Measurements from ENCODE around the gene CUL4A. TPM values are rescaled to one million over a fixed set of nuclear protein-coding genes. Genes with fewer than 3 reads are reported as not detected.
"Not testable (repeated sequence)": the region's sequence is repeated elsewhere in the genome, so short reads cannot be mapped to it uniquely, and the experiment has no call there.

Gene CUL4A
- total and polyA plus RNA-seq, 2 donors (not counting 1 experiment from before 2014, with no cell fraction given), result 107 to 126 TPM

DNA sequence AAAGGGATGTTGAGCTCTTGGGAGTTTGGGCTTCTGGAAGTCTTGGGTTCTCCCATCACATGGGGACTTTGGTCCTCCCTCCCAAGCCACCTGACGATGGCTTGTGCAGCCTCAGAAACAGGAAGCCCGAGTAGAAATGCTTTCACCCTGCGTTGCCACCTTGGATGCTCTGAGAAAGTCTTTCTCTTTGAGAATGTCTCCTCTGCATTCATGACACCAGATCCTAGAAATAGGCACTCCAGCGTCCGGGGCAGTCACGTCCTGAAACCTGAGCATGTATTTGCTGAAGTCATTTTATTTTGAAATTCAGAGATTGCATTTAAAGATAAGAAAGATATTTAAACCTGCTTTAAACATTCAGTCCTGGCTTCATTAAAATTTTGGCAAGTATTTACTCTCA lies 34.4 kb downstream of the CUL4A start:
- H3K9me3 ChIP-seq (ENCODE audit: control insufficient read depth, insufficient read depth, low read depth, low read length), result no peaks in the 10 kb centered on the region
- no peak overlapping the region for H3K27ac ChIP-seq (ENCODE audit: insufficient read depth, low read length)
- no peaks in the 10 kb centered on the region for H3K27me3 ChIP-seq (ENCODE audit: control insufficient read depth, insufficient read depth, low read length)
- H4K20me1 ChIP-seq (ENCODE audit: control insufficient read depth, extremely low read depth, insufficient read depth, low read length), result no peaks in the 10 kb centered on the region
- H3K4me2 ChIP-seq (ENCODE audit: extremely low read depth, insufficient read depth, low read length), result no peak overlapping the region
- H2AFZ ChIP-seq (ENCODE audit: low read length), result no peak overlapping the region
- H3K9ac ChIP-seq (ENCODE audit: insufficient read depth, low read length), result no peak overlapping the region
- DNase-seq (ENCODE audit: low read depth in 2 of 2), result no peak
- H3K36me3 ChIP-seq (ENCODE audit: control insufficient read depth, insufficient read depth, low read length), result peaks cover 34% of the 10 kb centered on the region
- H3K79me2 ChIP-seq (ENCODE audit: control insufficient read depth, insufficient read depth, low read length), result no peaks in the 10 kb centered on the region
- no peak overlapping the region for H3K4me3 ChIP-seq (replicated peaks in 1 of 4; ENCODE audit: control extremely low read depth in 1 of 4, insufficient read depth in 1 of 4, low read depth in 3 of 4, low read length in 4 of 4)
- no peaks in the 10 kb centered on the region for H3K4me1 ChIP-seq (ENCODE audit: control insufficient read depth, extremely low read depth, insufficient read depth, low read length)
- TF ChIP-seq, protein P1, sequence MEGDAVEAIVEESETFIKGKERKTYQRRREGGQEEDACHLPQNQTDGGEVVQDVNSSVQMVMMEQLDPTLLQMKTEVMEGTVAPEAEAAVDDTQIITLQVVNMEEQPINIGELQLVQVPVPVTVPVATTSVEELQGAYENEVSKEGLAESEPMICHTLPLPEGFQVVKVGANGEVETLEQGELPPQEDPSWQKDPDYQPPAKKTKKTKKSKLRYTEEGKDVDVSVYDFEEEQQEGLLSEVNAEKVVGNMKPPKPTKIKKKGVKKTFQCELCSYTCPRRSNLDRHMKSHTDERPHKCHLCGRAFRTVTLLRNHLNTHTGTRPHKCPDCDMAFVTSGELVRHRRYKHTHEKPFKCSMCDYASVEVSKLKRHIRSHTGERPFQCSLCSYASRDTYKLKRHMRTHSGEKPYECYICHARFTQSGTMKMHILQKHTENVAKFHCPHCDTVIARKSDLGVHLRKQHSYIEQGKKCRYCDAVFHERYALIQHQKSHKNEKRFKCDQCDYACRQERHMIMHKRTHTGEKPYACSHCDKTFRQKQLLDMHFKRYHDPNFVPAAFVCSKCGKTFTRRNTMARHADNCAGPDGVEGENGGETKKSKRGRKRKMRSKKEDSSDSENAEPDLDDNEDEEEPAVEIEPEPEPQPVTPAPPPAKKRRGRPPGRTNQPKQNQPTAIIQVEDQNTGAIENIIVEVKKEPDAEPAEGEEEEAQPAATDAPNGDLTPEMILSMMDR (conservative IDR thresholded peaks at IDR 0.05 in 1 of 2, IDR thresholded peaks at IDR 0.05 in 1 of 2; ENCODE audit: low read depth in 1 of 2, low read length in 2 of 2), result no peak
- TF ChIP-seq EZH2 (IDR thresholded peaks at IDR 0.05; ENCODE audit: low read length, missing control alignments), result no peak

DNA sequence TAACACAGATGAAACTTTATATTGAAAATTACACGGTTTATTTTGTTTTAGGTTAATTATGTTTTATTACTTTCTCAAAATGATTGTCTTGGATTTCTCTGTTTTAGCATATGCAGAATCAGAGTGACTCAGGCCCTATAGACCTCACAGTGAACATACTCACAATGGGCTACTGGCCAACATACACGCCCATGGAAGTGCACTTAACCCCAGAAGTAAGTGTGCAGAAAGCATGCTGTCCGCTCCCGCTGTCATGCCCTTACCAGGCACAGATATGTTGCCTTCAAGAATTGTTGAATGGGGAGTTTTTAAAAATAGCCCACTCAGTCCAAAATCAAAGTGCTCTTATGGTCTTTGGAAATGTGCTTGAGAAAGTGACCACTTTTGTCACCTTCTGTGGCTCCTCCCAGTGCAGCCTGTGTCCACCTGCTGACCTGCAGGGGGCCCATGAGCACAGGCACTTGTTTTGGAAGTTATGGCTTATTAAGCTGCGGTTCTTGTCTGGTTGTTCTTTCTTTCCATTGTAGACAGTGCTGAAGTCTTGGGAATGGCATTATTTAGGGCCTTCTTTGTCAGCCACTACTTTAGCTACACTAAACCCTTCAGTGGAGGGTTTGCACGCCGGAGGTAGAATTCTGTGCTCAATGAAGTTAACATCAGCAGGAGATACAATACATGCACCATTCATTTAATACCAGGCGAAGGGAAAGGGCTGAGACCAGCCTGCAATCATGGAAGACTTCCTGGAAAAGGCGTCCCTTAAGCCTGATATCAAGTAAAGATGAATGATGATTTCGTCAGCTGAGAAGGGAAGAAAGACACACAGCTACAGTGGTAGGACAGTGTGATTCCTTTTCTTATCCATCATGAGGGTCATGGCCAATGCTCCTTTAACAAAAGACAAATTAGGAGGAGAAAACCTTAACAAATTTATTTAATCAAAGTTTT lies 36.7 kb downstream of the CUL4A start:
- no peaks in the 10 kb centered on the region for H4K20me1 ChIP-seq (ENCODE audit: control insufficient read depth, extremely low read depth, insufficient read depth, low read length)
- no peak overlapping the region for H3K4me3 ChIP-seq (replicated peaks in 1 of 4; ENCODE audit: control extremely low read depth in 1 of 4, insufficient read depth in 1 of 4, low read depth in 3 of 4, low read length in 4 of 4)
- DNase-seq (ENCODE audit: low read depth in 2 of 2), result peak in 1 of 2 donors; percentile 7
- H3K79me2 ChIP-seq (ENCODE audit: control insufficient read depth, insufficient read depth, low read length), result no peaks in the 10 kb centered on the region
- no peak overlapping the region for H3K4me2 ChIP-seq (ENCODE audit: extremely low read depth, insufficient read depth, low read length)
- H3K9ac ChIP-seq (ENCODE audit: insufficient read depth, low read length), result no peak overlapping the region
- H3K9me3 ChIP-seq (ENCODE audit: control insufficient read depth, insufficient read depth, low read depth, low read length), result no peaks in the 10 kb centered on the region
- TF ChIP-seq, protein P1 (conservative IDR thresholded peaks at IDR 0.05 in 1 of 2, IDR thresholded peaks at IDR 0.05 in 1 of 2; ENCODE audit: low read depth in 1 of 2, low read length in 2 of 2), result peak; percentile 9 to 30
- no peak for TF ChIP-seq EZH2 (IDR thresholded peaks at IDR 0.05; ENCODE audit: low read length, missing control alignments)
- H2AFZ ChIP-seq (ENCODE audit: low read length), result no peak overlapping the region
- no peaks in the 10 kb centered on the region for H3K27me3 ChIP-seq (ENCODE audit: control insufficient read depth, insufficient read depth, low read length)
- no peak overlapping the region for H3K27ac ChIP-seq (ENCODE audit: insufficient read depth, low read length)
- peaks cover 29% of the 10 kb centered on the region for H3K36me3 ChIP-seq (ENCODE audit: control insufficient read depth, insufficient read depth, low read length)
- no peaks in the 10 kb centered on the region for H3K4me1 ChIP-seq (ENCODE audit: control insufficient read depth, extremely low read depth, insufficient read depth, low read length)

DNA sequence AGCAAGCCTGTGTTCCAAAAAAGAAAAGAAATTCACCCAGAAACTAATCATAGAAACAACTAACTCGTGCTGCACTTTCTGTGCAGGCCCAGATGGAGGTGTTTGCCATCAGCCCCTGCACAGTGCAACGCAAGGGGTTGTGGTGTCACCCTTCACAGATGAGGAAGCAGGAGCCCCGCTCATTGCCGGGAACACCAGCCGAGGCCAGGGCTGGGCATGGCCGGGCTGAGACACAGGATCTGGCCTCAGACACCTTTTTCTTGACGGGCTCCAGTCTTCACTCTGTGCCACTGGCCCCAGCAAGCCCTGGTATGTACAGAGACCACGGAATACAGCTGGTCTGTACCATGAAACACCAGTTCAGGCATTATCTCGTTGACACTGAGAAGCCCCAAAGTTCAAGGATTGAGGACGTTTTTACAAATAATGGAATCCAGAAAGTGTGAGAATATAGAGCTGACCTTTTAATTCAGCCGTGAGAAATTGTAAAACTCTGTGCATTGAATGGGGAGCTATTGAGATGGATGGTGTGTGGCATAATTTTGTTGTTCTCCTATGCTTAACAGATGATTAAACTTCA lies 43.2 kb downstream of the CUL4A start:
- Histone ChIP-seq H3K4me3 (replicated peaks in 1 of 4; ENCODE audit: control extremely low read depth in 1 of 4, insufficient read depth in 1 of 4, low read depth in 3 of 4, low read length in 4 of 4) (no peak overlapping the region), H3K27me3 (ENCODE audit: control insufficient read depth, insufficient read depth, low read length) (no peaks in the 10 kb centered on the region), H3K79me2 (ENCODE audit: control insufficient read depth, insufficient read depth, low read length) (no peaks in the 10 kb centered on the region), H3K27ac (ENCODE audit: insufficient read depth, low read length) (no peak overlapping the region), H4K20me1 (ENCODE audit: control insufficient read depth, extremely low read depth, insufficient read depth, low read length) (no peaks in the 10 kb centered on the region), H3K4me1 (ENCODE audit: control insufficient read depth, extremely low read depth, insufficient read depth, low read length) (no peaks in the 10 kb centered on the region), H3K36me3 (ENCODE audit: control insufficient read depth, insufficient read depth, low read length) (peaks cover 19% of the 10 kb centered on the region), H2AFZ (ENCODE audit: low read length) (no peak overlapping the region), H3K9me3 (ENCODE audit: control insufficient read depth, insufficient read depth, low read depth, low read length) (no peaks in the 10 kb centered on the region), H3K9ac (ENCODE audit: insufficient read depth, low read length) (no peak overlapping the region), H3K4me2 (ENCODE audit: extremely low read depth, insufficient read depth, low read length) (no peak overlapping the region)
- DNase-seq (ENCODE audit: low read depth in 2 of 2), result no peak
- TF ChIP-seq EZH2 (IDR thresholded peaks at IDR 0.05; ENCODE audit: low read length, missing control alignments), result no peak
- TF ChIP-seq, protein P1 (conservative IDR thresholded peaks at IDR 0.05 in 1 of 2, IDR thresholded peaks at IDR 0.05 in 1 of 2; ENCODE audit: low read depth in 1 of 2, low read length in 2 of 2), result no peak

DNA sequence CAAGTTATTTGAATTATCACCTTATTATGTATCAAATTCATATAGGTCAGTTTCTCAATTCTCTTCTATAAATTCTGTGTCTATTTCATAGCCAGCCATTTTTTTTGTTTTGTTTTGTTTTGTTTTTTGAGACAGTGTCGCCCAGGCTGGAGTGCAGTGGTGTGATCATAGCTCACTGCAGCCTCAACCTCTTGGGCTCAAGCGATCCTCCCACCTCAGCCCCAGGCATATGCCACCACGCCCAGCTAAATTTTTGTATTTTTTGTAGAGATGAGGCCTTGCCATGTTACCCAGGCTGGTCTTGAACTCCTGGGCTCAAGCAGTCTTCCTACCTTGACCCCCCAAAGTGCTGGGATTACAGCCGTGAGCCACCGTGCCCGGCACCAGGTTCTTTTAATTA lies 48.5 kb downstream of the CUL4A start:
- H2AFZ ChIP-seq (ENCODE audit: low read length); H3K27me3 ChIP-seq (ENCODE audit: control insufficient read depth, insufficient read depth, low read length); H3K4me2 ChIP-seq (ENCODE audit: extremely low read depth, insufficient read depth, low read length); H3K27ac ChIP-seq (ENCODE audit: insufficient read depth, low read length); H3K9ac ChIP-seq (ENCODE audit: insufficient read depth, low read length); H3K9me3 ChIP-seq (ENCODE audit: control insufficient read depth, insufficient read depth, low read depth, low read length); H3K4me3 ChIP-seq (replicated peaks in 1 of 4; ENCODE audit: control extremely low read depth in 1 of 4, insufficient read depth in 1 of 4, low read depth in 3 of 4, low read length in 4 of 4); H4K20me1 ChIP-seq (ENCODE audit: control insufficient read depth, extremely low read depth, insufficient read depth, low read length); H3K4me1 ChIP-seq (ENCODE audit: control insufficient read depth, extremely low read depth, insufficient read depth, low read length); DNase-seq (ENCODE audit: low read depth in 2 of 2); H3K79me2 ChIP-seq (ENCODE audit: control insufficient read depth, insufficient read depth, low read length): not testable (repeated sequence)
- H3K36me3 ChIP-seq (ENCODE audit: control insufficient read depth, insufficient read depth, low read length), result peaks cover 14% of the 10 kb centered on the region

Measured in fibroblast of lung (primary cell).